Tibial nerve (tissue), 4 donors: Measurements from ENCODE around the gene LCLAT1.

ENCODE experiments used
- CTCF ChIP-seq, 5 experiments: fragments of 200-600 bp in 3 of 5; fragments of 450-650 bp in 2 of 5; sonication (generic) in 3 of 5; IDR thresholded peaks; one replicate each; pipeline ENCODE4 v1.5.1; 2016 to 2019; ENCODE audit warnings: antibody characterized with exemption in 5 of 5, mild to moderate bottlenecking in 3 of 5, moderate library complexity in 2 of 5
- EP300 ChIP-seq, 2 donors: sonication (generic); formaldehyde crosslinking; IDR thresholded peaks; one replicate each; pipeline ENCODE4 v1.6.1; 2017; ENCODE audit warnings: antibody characterized with exemption in 2 of 2, mild to moderate bottlenecking in 1 of 2
- POLR2A ChIP-seq, 2 donors: fragments of 450-650 bp; IDR thresholded peaks; one replicate each; pipeline ENCODE4 v1.6.1; 2017; ENCODE audit warnings: antibody characterized with exemption in 2 of 2, mild to moderate bottlenecking in 2 of 2, moderate library complexity in 2 of 2

GRCh38 chr2:30688956-30689401 is 241.9 kb downstream of the LCLAT1 start:
- no peak for TF ChIP-seq CTCF (IDR thresholded peaks at IDR 0.05)
- no peak for TF ChIP-seq EP300 (IDR thresholded peaks at IDR 0.05)
- no peak for TF ChIP-seq POLR2A (IDR thresholded peaks at IDR 0.05)
